Trophoblast cell (in vitro differentiated cells and primary cell): ENCODE data around the gene GRAMD1A.

ENCODE experiments used
- DNase-seq, 2 donors: peaks; one replicate each; pipeline ENCODE4 v3.0.0-alpha.2; 2016
- H2AFZ ChIP-seq: 2 replicates; pipeline ENCODE4 v1.6.1; 2013; ENCODE audit warnings: low read length, moderate library complexity, mild to moderate bottlenecking; ENCODE audit not compliant: insufficient read depth, poor library complexity
- H2AK5ac ChIP-seq: 2 replicates; pipeline ENCODE4 v1.6.1; 2013; ENCODE audit warnings: mild to moderate bottlenecking, low read length
- H2BK120ac ChIP-seq: 2 replicates; pipeline ENCODE4 v1.6.1; 2013; ENCODE audit warnings: low read length, mild to moderate bottlenecking, moderate library complexity; ENCODE audit not compliant: insufficient read depth, poor library complexity
- H2BK12ac ChIP-seq: 2 replicates; pipeline ENCODE4 v1.6.1; 2013; ENCODE audit warnings: mild to moderate bottlenecking, low read length, moderate library complexity
- H2BK5ac ChIP-seq: 2 replicates; pipeline ENCODE4 v1.6.1; 2013; ENCODE audit warnings: low read length, low read depth, moderate library complexity, mild to moderate bottlenecking; ENCODE audit not compliant: poor library complexity
- H3K14ac ChIP-seq: 2 replicates; pipeline ENCODE4 v1.6.1; 2013; ENCODE audit warnings: mild to moderate bottlenecking, low read length
- H3K18ac ChIP-seq: 2 replicates; pipeline ENCODE4 v1.6.1; 2013; ENCODE audit warnings: mild to moderate bottlenecking, low read length
- H3K23ac ChIP-seq: 2 replicates; pipeline ENCODE4 v1.6.1; 2013; ENCODE audit warnings: low read length
- H3K27ac ChIP-seq: 2 replicates; pipeline ENCODE4 v1.5.1; 2013; ENCODE audit warnings: low read depth, mild to moderate bottlenecking, inconsistent platforms, low read length, moderate library complexity
- H3K27me3 ChIP-seq: 2 replicates; pipeline ENCODE4 v1.6.1; 2013; ENCODE audit warnings: inconsistent platforms, mild to moderate bottlenecking, low read length, moderate library complexity; ENCODE audit not compliant: insufficient read depth
- H3K36me3 ChIP-seq, 2 experiments: 1 replicate in 1 of 2; 2 replicates in 1 of 2; pipeline ENCODE4 v1.6.1; 2013; ENCODE audit warnings: low read length in 2 of 2, mild to moderate bottlenecking in 2 of 2, moderate library complexity in 1 of 2; ENCODE audit not compliant: insufficient read depth in 2 of 2, control insufficient read depth in 1 of 2
- H3K4ac ChIP-seq: 2 replicates; pipeline ENCODE4 v1.6.1; 2013; ENCODE audit warnings: low read depth, mild to moderate bottlenecking, low read length, moderate library complexity
- H3K4me1 ChIP-seq, 2 experiments: 1 replicate in 1 of 2; 2 replicates in 1 of 2; pipeline ENCODE4 v1.6.1; 2013; ENCODE audit warnings: low read length in 2 of 2, mild to moderate bottlenecking in 2 of 2, moderate library complexity in 1 of 2; ENCODE audit not compliant: insufficient read depth in 2 of 2, control insufficient read depth in 1 of 2
- H3K4me2 ChIP-seq: 2 replicates; pipeline ENCODE4 v1.6.1; 2013; ENCODE audit warnings: inconsistent platforms, mild to moderate bottlenecking, low read length, moderate library complexity
- H3K4me3 ChIP-seq: 2 replicates; pipeline ENCODE4 v1.5.1; 2013; ENCODE audit warnings: mild to moderate bottlenecking, low read depth, low read length, inconsistent platforms
- H3K79me1 ChIP-seq: one replicate; pipeline ENCODE4 v1.6.1; 2013; ENCODE audit warnings: low read length
- H3K79me2 ChIP-seq: 2 replicates; pipeline ENCODE4 v1.6.1; 2013; ENCODE audit warnings: low read length, mild to moderate bottlenecking; ENCODE audit not compliant: control insufficient read depth, insufficient read depth, poor library complexity
- H3K9ac ChIP-seq: 2 replicates; pipeline ENCODE4 v1.6.1; 2013; ENCODE audit warnings: mild to moderate bottlenecking, low read length
- H3K9me3 ChIP-seq: 2 replicates; pipeline ENCODE4 v1.6.1; 2013; ENCODE audit warnings: low read depth, mild to moderate bottlenecking, control low read depth, inconsistent platforms, low read length; ENCODE audit not compliant: insufficient read depth
- H4K12ac ChIP-seq: 2 replicates; pipeline ENCODE4 v1.6.1; 2013; ENCODE audit warnings: low read depth, mild to moderate bottlenecking, low read length, moderate library complexity
- H4K8ac ChIP-seq: 2 replicates; pipeline ENCODE4 v1.6.1; 2013; ENCODE audit warnings: low read depth, mild to moderate bottlenecking, low read length, moderate library complexity
- H4K91ac ChIP-seq: one replicate; pipeline ENCODE4 v1.6.1; 2013; ENCODE audit warnings: low read depth, mild to moderate bottlenecking, low read length, moderate library complexity
- WGBS: extraction: QIAGEN DNeasy Blood & Tissue Kit; methylation state at CpG from one replicate; pipeline ENCODE4 v1.1.7; 2013; ENCODE audit warnings: missing lambda C conversion rate; ENCODE audit not compliant: insufficient read length, insufficient coverage; ENCODE audit errors: extremely low coverage; 5-methylcytosine and 5-hydroxymethylcytosine counted together

The GRAMD1A gene

GRCh38 chr19:34982275-34982674 lies 17.8 kb upstream of the GRAMD1A start:
- H3K4me2 ChIP-seq = no peak overlapping the region
- no peak overlapping the region for H4K8ac ChIP-seq
- no peak overlapping the region for H2BK5ac ChIP-seq
- no peak overlapping the region for H3K18ac ChIP-seq
- H3K9me3 ChIP-seq = no peaks in the 10 kb centered on the region
- H3K27me3 ChIP-seq = no peaks in the 10 kb centered on the region
- no peak overlapping the region for H3K27ac ChIP-seq
- H3K9ac ChIP-seq = no peak overlapping the region
- H3K23ac ChIP-seq = no peak overlapping the region
- no peak overlapping the region for H3K14ac ChIP-seq
- no peaks in the 10 kb centered on the region for H3K36me3 ChIP-seq
- H3K79me1 ChIP-seq = no peaks in the 10 kb centered on the region
- no peaks in the 10 kb centered on the region for H3K4me1 ChIP-seq
- H3K4ac ChIP-seq = no peak overlapping the region
- DNase-seq = no peak
- no peak overlapping the region for H2BK12ac ChIP-seq
- H3K4me3 ChIP-seq = no peak overlapping the region
- H4K12ac ChIP-seq = no peak overlapping the region
- H3K79me2 ChIP-seq = no peaks in the 10 kb centered on the region
- no CpG with 5 or more reads among the region's 5 CpGs for WGBS
- H2BK120ac ChIP-seq = no peak overlapping the region
- H2AK5ac ChIP-seq = no peak overlapping the region
- no peak overlapping the region for H2AFZ ChIP-seq
- H4K91ac ChIP-seq = no peak overlapping the region

- H3K79me2 ChIP-seq = no peaks in the 10 kb centered on the region
- no peak overlapping the region for H4K91ac ChIP-seq
- H3K23ac ChIP-seq = no peak overlapping the region
- no peaks in the 10 kb centered on the region for H3K27me3 ChIP-seq
- DNase-seq = no peak
- no peak overlapping the region for H3K14ac ChIP-seq
- H3K9me3 ChIP-seq = no peaks in the 10 kb centered on the region
- H3K79me1 ChIP-seq = no peaks in the 10 kb centered on the region
- H3K4ac ChIP-seq = no peak overlapping the region
- no peak overlapping the region for H2BK5ac ChIP-seq
- H3K9ac ChIP-seq = no peak overlapping the region
- no peak overlapping the region for H2AFZ ChIP-seq
- no peak overlapping the region for H3K18ac ChIP-seq
- H4K12ac ChIP-seq = no peak overlapping the region
- H3K4me3 ChIP-seq = no peak overlapping the region
- no peaks in the 10 kb centered on the region for H3K4me1 ChIP-seq
- no peak overlapping the region for H4K8ac ChIP-seq
- H3K36me3 ChIP-seq = no peaks in the 10 kb centered on the region
- H2BK120ac ChIP-seq = no peak overlapping the region
- no CpG with 5 or more reads among the region's 4 CpGs for WGBS
- H2AK5ac ChIP-seq = no peak overlapping the region
- H2BK12ac ChIP-seq = no peak overlapping the region
- no peak overlapping the region for H3K4me2 ChIP-seq
- no peak overlapping the region for H3K27ac ChIP-seq
These were observed 16.3 kb upstream of the GRAMD1A start for GRCh38 chr19:34983786-34984185.

- Histone ChIP-seq H2BK12ac (no peak overlapping the region), H2BK5ac (no peak overlapping the region), H4K91ac (no peak overlapping the region), H2BK120ac (no peak overlapping the region), H4K8ac (no peak overlapping the region), H3K4me2 (no peak overlapping the region), H4K12ac (no peak overlapping the region), H3K23ac (no peak overlapping the region), H3K27me3 (no peaks in the 10 kb centered on the region), H3K14ac (no peak overlapping the region), H2AFZ (no peak overlapping the region), H3K4ac (no peak overlapping the region), H3K4me3 (no peak overlapping the region), H3K36me3 (no peaks in the 10 kb centered on the region), H3K4me1 (no peaks in the 10 kb centered on the region), H3K9ac (no peak overlapping the region), H3K18ac (no peak overlapping the region), H3K27ac (no peak overlapping the region), H3K79me2 (no peaks in the 10 kb centered on the region), H3K9me3 (no peaks in the 10 kb centered on the region), H3K79me1 (no peaks in the 10 kb centered on the region), H2AK5ac (no peak overlapping the region)
- DNase-seq = no peak
- WGBS = no CpG with 5 or more reads among the region's 3 CpGs
These were observed 15.8 kb upstream of the GRAMD1A start for GRCh38 chr19:34984287-34984686.

GRCh38 chr19:34985249-34986022 lies 14.7 kb upstream of the GRAMD1A start:
- H3K79me1 ChIP-seq = no peaks in the 10 kb centered on the region
- no peak overlapping the region for H2BK12ac ChIP-seq
- no peaks in the 10 kb centered on the region for H3K36me3 ChIP-seq
- no peaks in the 10 kb centered on the region for H3K9me3 ChIP-seq
- no peak overlapping the region for H4K12ac ChIP-seq
- no peak overlapping the region for H3K4me2 ChIP-seq
- H2BK5ac ChIP-seq = no peak overlapping the region
- no peaks in the 10 kb centered on the region for H3K79me2 ChIP-seq
- no peak overlapping the region for H3K9ac ChIP-seq
- no peak overlapping the region for H3K18ac ChIP-seq
- no peak overlapping the region for H2AK5ac ChIP-seq
- H3K4ac ChIP-seq = no peak overlapping the region
- no CpG with 5 or more reads among the region's 7 CpGs for WGBS
- DNase-seq = no peak
- H2BK120ac ChIP-seq = no peak overlapping the region
- no peak overlapping the region for H4K8ac ChIP-seq
- H3K23ac ChIP-seq = no peak overlapping the region
- no peak overlapping the region for H2AFZ ChIP-seq
- no peak overlapping the region for H3K14ac ChIP-seq
- no peak overlapping the region for H4K91ac ChIP-seq
- H3K27ac ChIP-seq = no peak overlapping the region
- no peak overlapping the region for H3K4me3 ChIP-seq
- H3K27me3 ChIP-seq = no peaks in the 10 kb centered on the region
- H3K4me1 ChIP-seq = no peaks in the 10 kb centered on the region
